ENCODE measurements around the gene MX2.
A peak's percentile ranks its signal among the peaks of the same experiment; 100 is the strongest.
"Not testable (repeated sequence)": the region's sequence is repeated elsewhere in the genome, so short reads cannot be mapped to it uniquely, and the experiment has no call there.

Gene MX2

GRCh38 chr21:41361786-41362604, at the start of gene MX2:
Gene MX2 (plus strand): TSS chr21:41362027. CDS start chr21:41376907, 14,880 bp downstream.
- no peak within 1 kb of the TSS for H3K4me3 ChIP-seq (ENCODE audit: low read depth, low read length)
- peak; percentile 25 for DNase-seq (ENCODE audit: low read depth, low spot score)
- TF ChIP-seq, protein P1, sequence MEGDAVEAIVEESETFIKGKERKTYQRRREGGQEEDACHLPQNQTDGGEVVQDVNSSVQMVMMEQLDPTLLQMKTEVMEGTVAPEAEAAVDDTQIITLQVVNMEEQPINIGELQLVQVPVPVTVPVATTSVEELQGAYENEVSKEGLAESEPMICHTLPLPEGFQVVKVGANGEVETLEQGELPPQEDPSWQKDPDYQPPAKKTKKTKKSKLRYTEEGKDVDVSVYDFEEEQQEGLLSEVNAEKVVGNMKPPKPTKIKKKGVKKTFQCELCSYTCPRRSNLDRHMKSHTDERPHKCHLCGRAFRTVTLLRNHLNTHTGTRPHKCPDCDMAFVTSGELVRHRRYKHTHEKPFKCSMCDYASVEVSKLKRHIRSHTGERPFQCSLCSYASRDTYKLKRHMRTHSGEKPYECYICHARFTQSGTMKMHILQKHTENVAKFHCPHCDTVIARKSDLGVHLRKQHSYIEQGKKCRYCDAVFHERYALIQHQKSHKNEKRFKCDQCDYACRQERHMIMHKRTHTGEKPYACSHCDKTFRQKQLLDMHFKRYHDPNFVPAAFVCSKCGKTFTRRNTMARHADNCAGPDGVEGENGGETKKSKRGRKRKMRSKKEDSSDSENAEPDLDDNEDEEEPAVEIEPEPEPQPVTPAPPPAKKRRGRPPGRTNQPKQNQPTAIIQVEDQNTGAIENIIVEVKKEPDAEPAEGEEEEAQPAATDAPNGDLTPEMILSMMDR (IDR thresholded peaks at IDR 0.05; ENCODE audit: low read depth, low read length), result no peak
- in situ Hi-C loops (cut with HindIII; ENCODE audit: low sequenced_read_pairs), result no loop called here

DNA sequence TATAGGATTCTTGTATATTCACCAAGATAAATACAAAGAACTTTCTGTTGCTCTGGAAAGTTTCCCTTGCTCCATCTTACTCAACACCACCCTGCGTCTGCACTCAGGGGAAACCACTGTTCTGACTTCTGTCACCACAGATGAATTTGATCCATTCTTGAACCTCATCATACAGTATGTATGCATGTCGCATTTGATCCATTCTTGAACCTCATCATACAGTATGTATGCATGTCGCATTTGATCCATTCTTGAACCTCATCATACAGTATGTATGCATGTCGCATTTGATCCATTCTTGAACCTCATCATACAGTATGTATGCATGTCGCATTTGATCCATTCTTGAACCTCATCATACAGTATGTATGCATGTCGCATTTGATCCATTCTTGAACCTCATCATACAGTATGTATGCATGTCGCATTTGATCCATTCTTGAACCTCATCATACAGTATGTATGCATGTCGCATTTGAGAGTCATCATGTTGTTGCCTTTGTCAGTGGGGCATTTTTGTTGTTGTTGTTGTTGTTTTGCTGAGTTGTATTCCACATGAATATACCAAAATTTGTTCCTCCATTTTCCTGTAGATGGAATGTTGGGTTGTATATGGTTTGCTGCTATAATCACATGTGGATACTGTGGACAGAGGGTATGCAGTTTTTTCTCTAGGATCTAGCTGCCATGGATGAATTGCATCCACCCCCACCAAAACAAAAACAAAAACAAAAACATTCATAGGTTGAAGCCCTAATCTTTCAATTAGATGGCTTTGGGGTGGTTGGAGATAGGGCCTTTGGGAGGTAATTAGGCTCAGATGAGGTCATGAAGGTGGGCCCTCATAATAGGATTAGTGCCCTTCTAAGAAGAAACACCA, 48.3 kb upstream of the MX2 start:
- in situ Hi-C loops (cut with HindIII; ENCODE audit: low sequenced_read_pairs); H3K4me3 ChIP-seq (ENCODE audit: low read depth, low read length); DNase-seq (ENCODE audit: low read depth, low spot score): not testable (repeated sequence)

DNA sequence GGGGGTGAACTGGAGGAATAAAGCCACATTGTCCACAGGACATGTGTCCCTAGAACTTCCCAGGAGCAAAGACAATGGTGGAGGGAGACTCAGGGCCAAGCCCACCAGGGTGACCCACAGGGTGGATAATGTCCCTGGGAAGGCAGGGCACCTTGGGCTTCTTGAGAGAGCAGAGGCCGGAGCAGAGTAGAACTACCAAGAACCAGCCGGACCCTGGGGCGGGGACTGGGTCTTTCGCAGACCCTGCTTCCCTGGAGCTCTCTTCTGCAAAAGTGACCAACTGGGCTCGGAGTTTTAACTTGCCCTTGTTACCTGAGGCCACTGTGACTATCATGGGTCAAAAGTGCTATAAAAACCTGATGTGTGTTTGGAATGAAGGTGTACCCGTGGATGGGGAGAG, 46.1 kb upstream of the MX2 start:
- no peak for DNase-seq (ENCODE audit: low read depth, low spot score)
- TF ChIP-seq, protein P1 (IDR thresholded peaks at IDR 0.05; ENCODE audit: low read depth, low read length), result no peak
- in situ Hi-C loops (cut with HindIII; ENCODE audit: low sequenced_read_pairs), result no loop called here
- no peak overlapping the region for H3K4me3 ChIP-seq (ENCODE audit: low read depth, low read length)

- in situ Hi-C loops (cut with HindIII; ENCODE audit: low sequenced_read_pairs), result no loop called here
- H3K4me3 ChIP-seq (ENCODE audit: low read depth, low read length), result no peak within 1 kb of the TSS
- TF ChIP-seq, protein P1 (IDR thresholded peaks at IDR 0.05; ENCODE audit: low read depth, low read length), result no peak
- DNase-seq (ENCODE audit: low read depth, low spot score), result no peak
Observed at GRCh38 chr21:41316200-41317062, 45.4 kb upstream of the MX2 start, which contains the start of gene FAM3B. Gene FAM3B (plus strand): TSS chr21:41316801. CDS start chr21:41316880, 79 bp downstream.

DNA sequence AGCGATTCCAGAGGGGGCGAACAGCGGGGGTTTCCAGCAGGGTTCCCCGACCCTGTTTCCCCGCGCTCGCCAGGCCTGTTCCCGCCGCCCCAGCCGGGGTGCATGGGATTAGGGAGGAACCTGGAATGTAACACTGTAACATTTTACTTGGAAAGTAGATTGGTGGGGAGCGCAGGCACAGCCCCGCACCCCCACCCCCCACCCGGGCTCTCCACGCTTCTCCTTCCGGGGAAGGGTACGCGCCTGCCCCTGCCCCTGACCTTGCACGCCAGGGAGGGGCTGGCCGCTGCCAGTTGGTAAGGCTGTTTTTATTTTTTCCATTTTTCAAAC, 44.8 kb upstream of the MX2 start:
- no peak for DNase-seq (ENCODE audit: low read depth, low spot score)
- H3K4me3 ChIP-seq (ENCODE audit: low read depth, low read length), result no peak overlapping the region
- TF ChIP-seq, protein P1 (IDR thresholded peaks at IDR 0.05; ENCODE audit: low read depth, low read length), result no peak
- in situ Hi-C loops (cut with HindIII; ENCODE audit: low sequenced_read_pairs), result no loop called here

GRCh38 chr21:41317458-41317857, 44.4 kb upstream of the MX2 start:
- in situ Hi-C loops (cut with HindIII; ENCODE audit: low sequenced_read_pairs), result no loop called here
- TF ChIP-seq, protein P1 (IDR thresholded peaks at IDR 0.05; ENCODE audit: low read depth, low read length), result no peak
- no peak for DNase-seq (ENCODE audit: low read depth, low spot score)
- H3K4me3 ChIP-seq (ENCODE audit: low read depth, low read length), result no peak overlapping the region

All from astrocyte of the spinal cord (primary cell).